ENCODE data around the gene C11orf42.

DNA sequence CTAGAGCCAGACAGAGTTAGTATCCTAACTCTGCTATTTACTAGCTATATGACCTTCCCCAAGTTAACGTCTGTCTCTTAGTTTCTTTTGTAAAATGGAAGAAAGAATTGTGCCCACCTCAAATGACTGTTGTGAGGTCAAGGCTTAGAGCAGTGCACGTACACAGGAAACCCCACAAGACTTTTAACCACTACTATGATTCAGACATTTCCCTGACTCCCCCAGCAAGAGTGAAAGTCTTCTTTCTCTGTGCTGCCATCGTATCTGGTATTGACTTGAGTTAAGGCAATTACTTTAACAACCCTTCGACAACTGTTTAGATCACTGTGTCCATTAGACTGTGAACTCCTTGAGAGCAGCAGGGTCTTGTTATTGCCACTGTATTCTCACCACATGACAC is 9.0 kb upstream of the C11orf42 start:
- TF ChIP-seq EZH2phosphoT487 (IDR thresholded peaks at IDR 0.05; ENCODE audit: borderline replicate concordance, low read length), result no peak
- no peak for TF ChIP-seq CTCF (conservative IDR thresholded peaks at IDR 0.05; ENCODE audit: low read depth, low read length)
- no peak for TF ChIP-seq EZH2 (IDR thresholded peaks at IDR 0.05; ENCODE audit: low read length, unreplicated experiment)

Data from PC-3 (cell line).